Vagina (tissue), 2 donors: Measurements from ENCODE around the gene HMX1.

ENCODE experiments used
- POLR2A ChIP-seq, 2 donors: fragments of 450-650 bp; IDR thresholded peaks; one replicate each; pipeline ENCODE4 v1.6.1; 2017; ENCODE audit warnings: antibody characterized with exemption in 2 of 2, mild to moderate bottlenecking in 2 of 2, moderate library complexity in 2 of 2
- POLR2AphosphoS5 ChIP-seq, 2 donors: sonication (generic); formaldehyde crosslinking; IDR thresholded peaks; one replicate each; pipeline ENCODE4 v1.9.0; 2017; ENCODE audit warnings: antibody characterized with exemption in 2 of 2, mild to moderate bottlenecking in 2 of 2, low read depth in 1 of 2; ENCODE audit not compliant: insufficient read depth in 1 of 2
- TF ChIP-seq, protein P1 (sequence below), 3 experiments: fragments of 450-650 bp in 2 of 3; fragments of 200-600 bp in 1 of 3; sonication (generic) in 1 of 3; IDR thresholded peaks; one replicate each; pipeline ENCODE4 v1.5.1; 2017 to 2019; ENCODE audit warnings: antibody characterized with exemption in 3 of 3, mild to moderate bottlenecking in 2 of 3, moderate library complexity in 2 of 3

DNA sequence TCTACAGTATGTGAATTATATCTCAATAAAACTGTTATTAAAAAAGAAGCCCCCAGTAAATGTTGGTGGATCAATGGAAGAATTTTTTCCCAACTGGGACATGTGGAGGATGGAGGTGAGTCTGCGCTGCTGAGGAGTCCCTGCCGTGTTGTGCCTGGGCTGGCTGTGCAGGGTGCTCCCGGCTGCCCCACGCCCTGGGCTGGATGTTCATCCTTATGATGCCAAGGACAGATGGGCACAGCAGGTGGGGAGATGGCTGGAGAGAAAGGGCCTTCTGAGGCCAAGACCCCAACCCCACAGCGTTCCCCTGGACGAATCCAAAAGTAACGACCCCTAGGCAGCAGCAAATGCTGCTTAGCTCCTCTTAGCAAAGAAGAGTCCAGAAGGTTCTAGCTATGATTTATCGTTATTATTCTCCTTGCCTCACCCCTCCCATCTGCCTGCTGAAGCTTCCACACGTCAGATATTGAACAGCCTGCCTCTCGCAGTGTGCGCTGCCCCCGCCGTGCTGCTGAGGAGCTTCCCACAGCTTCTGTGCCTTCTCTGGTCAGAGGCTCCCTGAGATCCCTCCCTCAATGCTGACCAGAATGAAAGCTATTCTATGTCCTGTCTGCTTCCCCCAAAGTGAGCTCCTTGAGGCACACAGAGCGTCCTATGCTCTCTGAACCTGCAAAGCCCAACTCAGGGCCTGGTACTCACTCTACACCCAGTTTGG lies 26.5 kb downstream of the HMX1 start:
- TF ChIP-seq, protein P1, sequence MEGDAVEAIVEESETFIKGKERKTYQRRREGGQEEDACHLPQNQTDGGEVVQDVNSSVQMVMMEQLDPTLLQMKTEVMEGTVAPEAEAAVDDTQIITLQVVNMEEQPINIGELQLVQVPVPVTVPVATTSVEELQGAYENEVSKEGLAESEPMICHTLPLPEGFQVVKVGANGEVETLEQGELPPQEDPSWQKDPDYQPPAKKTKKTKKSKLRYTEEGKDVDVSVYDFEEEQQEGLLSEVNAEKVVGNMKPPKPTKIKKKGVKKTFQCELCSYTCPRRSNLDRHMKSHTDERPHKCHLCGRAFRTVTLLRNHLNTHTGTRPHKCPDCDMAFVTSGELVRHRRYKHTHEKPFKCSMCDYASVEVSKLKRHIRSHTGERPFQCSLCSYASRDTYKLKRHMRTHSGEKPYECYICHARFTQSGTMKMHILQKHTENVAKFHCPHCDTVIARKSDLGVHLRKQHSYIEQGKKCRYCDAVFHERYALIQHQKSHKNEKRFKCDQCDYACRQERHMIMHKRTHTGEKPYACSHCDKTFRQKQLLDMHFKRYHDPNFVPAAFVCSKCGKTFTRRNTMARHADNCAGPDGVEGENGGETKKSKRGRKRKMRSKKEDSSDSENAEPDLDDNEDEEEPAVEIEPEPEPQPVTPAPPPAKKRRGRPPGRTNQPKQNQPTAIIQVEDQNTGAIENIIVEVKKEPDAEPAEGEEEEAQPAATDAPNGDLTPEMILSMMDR (IDR thresholded peaks at IDR 0.05), result no peak
- no peak for TF ChIP-seq POLR2A (IDR thresholded peaks at IDR 0.05)
- no peak for TF ChIP-seq POLR2AphosphoS5 (IDR thresholded peaks at IDR 0.05; ENCODE audit: insufficient read depth in 1 of 2, low read depth in 1 of 2)
